ENCODE measurements around the gene TM9SF3. TPM values are rescaled to one million over a fixed set of nuclear protein-coding genes. Genes with fewer than 3 reads are reported as not detected.

The TM9SF3 gene
- total RNA-seq, 1 experiment from 2014 or later: 79.3 TPM

DNA sequence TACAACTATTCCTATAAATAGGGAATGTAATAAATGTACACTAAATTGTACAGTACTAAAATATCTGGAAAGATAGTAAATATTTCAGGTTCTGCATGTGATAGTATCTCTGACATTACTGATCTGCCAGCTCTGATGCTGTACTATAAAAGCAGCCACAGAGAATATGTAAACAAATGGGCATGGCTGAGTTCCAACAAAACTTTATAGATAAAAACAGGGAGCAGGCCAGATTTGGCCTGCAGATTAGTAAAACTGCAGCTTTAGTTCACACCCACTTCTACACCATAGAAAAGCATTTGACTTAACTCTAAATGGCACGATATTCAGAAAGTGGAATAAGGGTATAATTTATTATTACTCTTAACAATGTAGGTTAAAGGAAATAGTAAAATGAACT, 54.3 kb downstream of the TM9SF3 start:
- no TSS peak for BruUV-seq (replicated peaks)
- H3K4me3 ChIP-seq (replicated peaks in 1 of 2; ENCODE audit: low read depth in 1 of 2, low read length in 2 of 2): no peak overlapping the region
- CTCF ChIA-PET: interaction anchor here (1.8 kb wide), 1 partner anchor 19 kb away, joined by 5 read pairs; the partner anchor contains the start of gene TLL2
- ATAC-seq: no peak
- no peaks in the 10 kb centered on the region for H3K4me1 ChIP-seq (ENCODE audit: control insufficient read depth in 1 of 2, insufficient read depth in 2 of 2, low read length in 2 of 2)
- H3K27ac ChIP-seq (ENCODE audit: low read depth, low read length): no peak overlapping the region
- no peak overlapping the region for H3K4me2 ChIP-seq (ENCODE audit: low read length)
- RAD21 ChIA-PET (ENCODE audit: low non-redundant PET in 1 of 2, low total read pairs in 2 of 2, uncharacterized antibody in 2 of 2, unreplicated experiment in 2 of 2): no interaction called here
- no peak overlapping the region for H2AFZ ChIP-seq (ENCODE audit: low read depth, low read length, poor library complexity, severe bottlenecking)
- H3K36me3 ChIP-seq (ENCODE audit: control insufficient read depth in 1 of 2, insufficient read depth in 2 of 2, low read length in 2 of 2): peaks cover 4 to 16% of the 10 kb centered on the region in 2 experiments; a peak in 2 of 4 replicates
- peaks cover 29% of the 10 kb centered on the region; the same call in 1 of the 2 replicates for H4K20me1 ChIP-seq (ENCODE audit: insufficient read depth)
- POLR2A ChIA-PET: no interaction called here
- no peaks in the 10 kb centered on the region for H3K27me3 ChIP-seq (ENCODE audit: insufficient read depth, low read length)
- TF ChIP-seq TCF7L2 (IDR thresholded peaks at IDR 0.05; ENCODE audit: borderline replicate concordance, extremely low read depth, insufficient read depth, insufficient read length) (no peak), SP1 (IDR thresholded peaks at IDR 0.05; ENCODE audit: low read depth) (no peak)
- TF ChIP-seq, protein P1, sequence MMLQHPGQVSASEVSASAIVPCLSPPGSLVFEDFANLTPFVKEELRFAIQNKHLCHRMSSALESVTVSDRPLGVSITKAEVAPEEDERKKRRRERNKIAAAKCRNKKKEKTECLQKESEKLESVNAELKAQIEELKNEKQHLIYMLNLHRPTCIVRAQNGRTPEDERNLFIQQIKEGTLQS (IDR thresholded peaks at IDR 0.05): no peak
- no peaks in the 10 kb centered on the region for H3K9me2 ChIP-seq (ENCODE audit: insufficient read depth)
- DNase-seq (ENCODE audit: low read depth, low spot score): no peak
- H3K79me2 ChIP-seq (ENCODE audit: insufficient read depth, low read length): peaks cover 48% of the 10 kb centered on the region
- no peaks in the 10 kb centered on the region for H3K9me3 ChIP-seq (ENCODE audit: control insufficient read depth in 1 of 2, insufficient read depth in 1 of 2, low read depth in 1 of 2, low read length in 2 of 2)
- H3K9ac ChIP-seq (ENCODE audit: low read length): no peak overlapping the region
- intact Hi-C loops (cut with micrococcal nuclease): no loop called here

GRCh38 chr10:96529634-96530279, 57.1 kb downstream of the TM9SF3 start:
- POLR2A ChIA-PET: no interaction called here
- TF ChIP-seq FOSL1 (IDR thresholded peaks at IDR 0.05; ENCODE audit: low read depth): no peak
- TF ChIP-seq SIN3A (IDR thresholded peaks at IDR 0.05; ENCODE audit: low read depth): no peak
- TF ChIP-seq TCF7L2 (IDR thresholded peaks at IDR 0.05; ENCODE audit: borderline replicate concordance, extremely low read depth, insufficient read depth, insufficient read length): no peak
- TF ChIP-seq ZNF274 (IDR thresholded peaks at IDR 0.05; ENCODE audit: low read depth, low read length): no peak
- peaks cover 16% of the 10 kb centered on the region; the same call in 1 of the 2 replicates for H4K20me1 ChIP-seq (ENCODE audit: insufficient read depth)
- RAD21 ChIA-PET (ENCODE audit: low non-redundant PET in 1 of 2, low total read pairs in 2 of 2, uncharacterized antibody in 2 of 2, unreplicated experiment in 2 of 2): no interaction called here
- H3K4me2 ChIP-seq (ENCODE audit: low read length): no peak overlapping the region
- no peak overlapping the region for H2AFZ ChIP-seq (ENCODE audit: low read depth, low read length, poor library complexity, severe bottlenecking)
- CTCF ChIA-PET: no interaction called here
- no peaks in the 10 kb centered on the region for H3K27me3 ChIP-seq (ENCODE audit: insufficient read depth, low read length)
- H3K4me3 ChIP-seq (replicated peaks in 1 of 2; ENCODE audit: low read depth in 1 of 2, low read length in 2 of 2): no peak overlapping the region
- H3K9ac ChIP-seq (ENCODE audit: low read length): no peak overlapping the region
- intact Hi-C loops (cut with micrococcal nuclease): no loop called here
- ATAC-seq (0 out of 2 replicates have a peak, but pooled peaks have one; percentile 27), DNase-seq (ENCODE audit: low read depth, low spot score) (no peak)
- peaks cover 12 to 27% of the 10 kb centered on the region in 2 experiments; a peak in 3 of 4 replicates for H3K36me3 ChIP-seq (ENCODE audit: control insufficient read depth in 1 of 2, insufficient read depth in 2 of 2, low read length in 2 of 2)
- H3K9me2 ChIP-seq (ENCODE audit: insufficient read depth): no peaks in the 10 kb centered on the region
- H3K9me3 ChIP-seq (ENCODE audit: control insufficient read depth in 1 of 2, insufficient read depth in 1 of 2, low read depth in 1 of 2, low read length in 2 of 2): no peaks in the 10 kb centered on the region
- H3K27ac ChIP-seq (ENCODE audit: low read depth, low read length): no peak overlapping the region
- H3K4me1 ChIP-seq (ENCODE audit: control insufficient read depth in 1 of 2, insufficient read depth in 2 of 2, low read length in 2 of 2): no peaks in the 10 kb centered on the region
- H3K79me2 ChIP-seq (ENCODE audit: insufficient read depth, low read length): peaks cover 25% of the 10 kb centered on the region
- no TSS peak for BruUV-seq (replicated peaks)

Measured in HCT116 (cell line).